H1 (cell line): Measurements from ENCODE around the gene LRBA. TPM values are rescaled to one million over a fixed set of nuclear protein-coding genes. Genes with fewer than 3 reads are reported as not detected.

ENCODE experiments used
- ASH2L ChIP-seq: fragments of 200-600, 300-600 bp; sonication (generic); IDR thresholded peaks from one replicate; pipeline ENCODE4 v1.7.1; 2017; ENCODE audit warnings: low read length
- BRCA1 ChIP-seq: IDR thresholded peaks from 2 replicates; pipeline ENCODE4 v1.6.1; 2012; ENCODE audit warnings: low read depth, low read length, improper control_type of control experiment
- CEBPB ChIP-seq: IDR thresholded peaks from 2 replicates; pipeline ENCODE4 v1.6.1; 2012; ENCODE audit warnings: low read depth, low read length
- JUN ChIP-seq: IDR thresholded peaks from 2 replicates; pipeline ENCODE4 v1.6.1; 2011; ENCODE audit warnings: low read depth, mild to moderate bottlenecking, improper control_type of control experiment, low read length
- RBBP5 ChIP-seq: IDR thresholded peaks from 2 replicates; pipeline ENCODE4 v1.7.1; 2012; ENCODE audit warnings: low read depth, mild to moderate bottlenecking, inconsistent platforms, low read length, moderate library complexity, borderline replicate concordance
- polyA plus RNA-seq, 7 experiments: library from polyadenylated mRNA; depleted of rRNA in 3 of 7; stranded (reverse) in 5 of 7; unstranded in 2 of 7; fragments of >200 nt in 5 of 7; fragments of 200-250 nt in 2 of 7; gene quantifications; 1 replicate in 5 of 7; 2 replicates in 1 of 7; 4 replicates in 1 of 7; pipeline versions ENCODE4 v1.2.1 to v1.2.3, GENCODE V29; 2011 to 2013; ENCODE audit warnings: missing spikeins in 2 of 7, mixed read lengths in 2 of 7
- total RNA-seq: library from RNA; stranded (reverse); fragmentation: NEBNext Ultra II Directional; extraction: Animal tissue kit (Norgen Biotek cat#: 25700); gene quantifications from 2 replicates; pipeline ENCODE4 v1.2.1, GENCODE V29; 2021
- TF ChIP-seq, protein P1 (sequence below): IDR thresholded peaks from 2 replicates; pipeline ENCODE4 v1.6.1; 2012; ENCODE audit warnings: inconsistent platforms

The LRBA gene
- total and polyA plus RNA-seq, 2 of the 8 experiments (the other 6 are each of a cell fraction or from before 2014, with no cell fraction given): 54.6 to 83.2 TPM

DNA sequence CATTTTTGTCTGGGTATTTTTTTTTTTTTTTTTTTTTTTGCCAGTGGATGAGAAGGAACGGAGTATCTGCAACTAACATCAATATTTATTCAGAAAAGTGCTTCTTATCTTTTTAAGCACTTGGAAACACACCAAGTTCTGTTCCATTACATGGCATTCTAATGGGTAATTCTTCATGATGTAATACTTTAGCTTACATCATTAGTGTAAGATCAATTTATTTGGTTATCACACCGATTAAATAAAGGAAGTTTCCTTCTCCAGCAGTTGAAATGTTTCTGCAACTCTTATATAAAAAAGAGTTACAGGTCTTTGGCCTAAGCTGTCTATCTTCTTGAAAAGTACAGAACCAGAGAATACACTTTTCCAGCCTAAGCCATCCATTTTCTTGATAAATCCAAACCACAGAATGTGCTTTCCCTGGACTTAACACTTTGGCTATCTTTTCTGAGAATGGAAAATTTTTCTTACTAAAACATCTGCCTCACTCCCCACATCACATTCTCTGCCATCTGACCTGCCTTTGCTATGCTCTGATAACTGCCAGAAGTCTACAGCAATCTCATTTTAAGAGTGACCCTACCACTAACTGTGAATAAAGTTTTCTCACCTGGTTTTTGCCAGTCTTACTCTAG, 625.1 kb downstream of the LRBA start (continued):
- TF ChIP-seq CEBPB (no peak), BRCA1 (no peak), JUN (no peak), RBBP5 (no peak), ASH2L (no peak)
- TF ChIP-seq, protein P1, sequence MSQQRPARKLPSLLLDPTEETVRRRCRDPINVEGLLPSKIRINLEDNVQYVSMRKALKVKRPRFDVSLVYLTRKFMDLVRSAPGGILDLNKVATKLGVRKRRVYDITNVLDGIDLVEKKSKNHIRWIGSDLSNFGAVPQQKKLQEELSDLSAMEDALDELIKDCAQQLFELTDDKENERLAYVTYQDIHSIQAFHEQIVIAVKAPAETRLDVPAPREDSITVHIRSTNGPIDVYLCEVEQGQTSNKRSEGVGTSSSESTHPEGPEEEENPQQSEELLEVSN: no peak
